Astrocyte of the spinal cord (primary cell): ENCODE measurements around the gene SHISA3.

Experiments
- DNase-seq: peaks from one replicate; pipeline ENCODE4 v3.0.0; 2011; ENCODE audit warnings: low read depth, low spot score
- H3K4me3 ChIP-seq: 2 replicates; pipeline ENCODE4 v1.5.1; 2011; ENCODE audit warnings: low read depth, mild to moderate bottlenecking, low read length, moderate library complexity
- in situ Hi-C: cut with HindIII; loops from 2 replicates; pipeline ENCODE4 v1.10.0; 2017; ENCODE audit warnings: low sequenced_read_pairs
- TF ChIP-seq, protein P1 (sequence below): IDR thresholded peaks from 2 replicates; pipeline ENCODE4 v1.5.1; 2012; ENCODE audit warnings: low read depth, mild to moderate bottlenecking, low read length, inconsistent platforms

Gene SHISA3

DNA sequence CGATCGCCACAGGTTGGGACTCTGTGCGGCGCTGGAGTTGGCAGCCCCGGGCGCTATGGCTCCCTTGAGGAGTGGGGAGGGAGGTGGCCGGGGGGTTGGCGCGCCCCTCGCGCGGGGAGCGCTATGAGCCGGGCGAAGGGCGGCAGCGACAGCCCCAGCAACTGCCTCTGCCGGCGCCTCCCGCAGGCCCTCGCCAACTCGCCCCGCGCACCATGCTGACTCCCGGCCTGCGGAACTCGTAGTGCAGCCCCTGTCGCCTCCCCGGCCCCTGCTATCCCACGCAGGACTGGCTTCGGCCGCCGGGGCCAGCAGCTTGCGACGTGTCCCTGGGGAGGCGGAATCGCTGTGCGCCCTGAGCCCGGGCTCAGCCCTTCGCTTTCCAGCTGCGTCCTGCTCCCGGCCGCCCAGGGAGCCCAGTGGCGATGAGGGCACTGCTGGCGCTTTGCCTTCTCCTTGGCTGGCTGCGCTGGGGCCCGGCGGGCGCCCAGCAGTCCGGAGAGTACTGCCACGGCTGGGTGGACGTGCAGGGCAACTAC is 415 bp downstream of the SHISA3 start:
- TF ChIP-seq, protein P1, sequence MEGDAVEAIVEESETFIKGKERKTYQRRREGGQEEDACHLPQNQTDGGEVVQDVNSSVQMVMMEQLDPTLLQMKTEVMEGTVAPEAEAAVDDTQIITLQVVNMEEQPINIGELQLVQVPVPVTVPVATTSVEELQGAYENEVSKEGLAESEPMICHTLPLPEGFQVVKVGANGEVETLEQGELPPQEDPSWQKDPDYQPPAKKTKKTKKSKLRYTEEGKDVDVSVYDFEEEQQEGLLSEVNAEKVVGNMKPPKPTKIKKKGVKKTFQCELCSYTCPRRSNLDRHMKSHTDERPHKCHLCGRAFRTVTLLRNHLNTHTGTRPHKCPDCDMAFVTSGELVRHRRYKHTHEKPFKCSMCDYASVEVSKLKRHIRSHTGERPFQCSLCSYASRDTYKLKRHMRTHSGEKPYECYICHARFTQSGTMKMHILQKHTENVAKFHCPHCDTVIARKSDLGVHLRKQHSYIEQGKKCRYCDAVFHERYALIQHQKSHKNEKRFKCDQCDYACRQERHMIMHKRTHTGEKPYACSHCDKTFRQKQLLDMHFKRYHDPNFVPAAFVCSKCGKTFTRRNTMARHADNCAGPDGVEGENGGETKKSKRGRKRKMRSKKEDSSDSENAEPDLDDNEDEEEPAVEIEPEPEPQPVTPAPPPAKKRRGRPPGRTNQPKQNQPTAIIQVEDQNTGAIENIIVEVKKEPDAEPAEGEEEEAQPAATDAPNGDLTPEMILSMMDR = no peak
- peak overlapping the region; percentile 43 for H3K4me3 ChIP-seq
- peak; percentile 40 for DNase-seq
- in situ Hi-C loops = no loop called here

DNA sequence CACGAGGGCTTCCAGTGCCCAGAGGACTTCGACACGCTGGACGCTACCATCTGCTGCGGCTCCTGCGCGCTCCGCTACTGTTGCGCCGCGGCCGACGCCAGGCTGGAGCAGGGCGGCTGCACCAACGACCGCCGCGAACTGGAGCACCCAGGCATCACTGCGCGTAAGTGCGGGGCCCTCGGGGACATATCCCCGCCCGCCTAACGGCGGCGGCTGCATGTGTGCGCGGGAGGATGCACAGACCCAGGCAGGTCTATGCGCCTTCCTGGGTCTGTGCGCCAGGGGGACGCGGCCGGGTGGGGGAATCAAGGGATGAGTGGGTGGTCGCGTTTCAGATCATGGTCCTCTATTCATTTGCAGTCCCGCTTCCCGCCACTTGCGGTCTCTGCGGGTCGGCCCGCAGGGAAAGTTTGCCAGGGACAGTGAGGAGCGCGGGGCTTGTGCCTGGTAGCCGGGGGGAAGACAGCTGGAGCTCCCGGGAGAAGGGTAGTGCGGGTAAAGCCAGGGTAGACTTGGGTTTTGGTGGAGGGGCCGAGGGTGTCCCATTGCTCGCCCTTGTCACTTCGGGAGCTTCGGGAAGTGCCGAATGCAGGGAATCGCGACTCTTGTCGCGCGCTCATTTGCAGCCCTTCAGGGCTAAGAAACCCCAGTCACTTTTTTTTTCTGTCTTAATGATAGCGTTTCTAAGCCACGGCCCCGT is 1.0 kb downstream of the SHISA3 start:
- in situ Hi-C loops = no loop called here
- TF ChIP-seq, protein P1 = no peak
- peak overlapping the region; percentile 43 for H3K4me3 ChIP-seq
- peak; percentile 13 for DNase-seq

DNA sequence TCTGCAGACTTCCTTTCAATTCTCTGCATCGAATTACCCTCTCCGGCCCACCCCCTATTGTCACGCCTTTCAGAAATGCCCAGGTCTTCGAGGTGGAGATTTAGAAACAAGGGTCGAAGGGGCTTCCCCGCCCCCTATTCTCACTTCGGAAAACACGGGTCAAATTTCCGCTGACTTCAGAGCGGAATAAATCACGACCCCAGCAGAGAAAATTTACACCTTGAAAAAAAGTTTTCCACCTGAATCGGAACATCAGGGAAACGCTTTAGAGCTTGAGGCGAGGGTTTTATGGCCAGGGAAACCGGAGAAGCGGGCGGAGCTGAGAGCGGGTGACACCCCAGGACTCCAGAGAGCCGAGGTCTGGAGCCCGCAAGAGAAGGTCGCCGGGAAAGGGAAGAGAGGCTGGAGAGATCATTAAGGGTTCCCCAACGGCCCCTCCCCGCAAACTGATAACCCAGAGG is 1.6 kb downstream of the SHISA3 start:
- DNase-seq = no peak
- TF ChIP-seq, protein P1 = no peak
- peak overlapping the region; percentile 43 for H3K4me3 ChIP-seq
- in situ Hi-C loops = no loop called here

DNA sequence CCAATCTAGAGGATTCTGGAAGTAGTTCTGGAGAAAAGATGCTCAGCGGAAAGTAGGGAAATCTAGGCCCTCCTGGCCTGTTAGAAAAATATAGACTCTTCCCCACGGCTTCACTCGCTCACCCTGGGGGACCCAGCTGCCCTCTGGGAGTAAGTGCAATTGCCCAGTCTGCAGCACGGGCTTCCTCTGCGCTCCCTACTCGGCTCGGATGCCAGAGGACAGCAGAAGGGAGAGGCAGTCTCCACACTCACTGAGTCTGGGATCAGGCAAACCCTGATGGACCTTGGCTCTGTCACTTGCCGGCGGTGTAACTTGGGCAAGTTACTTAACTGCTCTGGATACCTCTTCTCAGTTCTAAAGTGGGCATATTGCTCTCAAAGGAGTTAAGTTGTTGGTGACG is 2.1 kb downstream of the SHISA3 start:
- in situ Hi-C loops = no loop called here
- H3K4me3 ChIP-seq = no peak overlapping the region

DNA sequence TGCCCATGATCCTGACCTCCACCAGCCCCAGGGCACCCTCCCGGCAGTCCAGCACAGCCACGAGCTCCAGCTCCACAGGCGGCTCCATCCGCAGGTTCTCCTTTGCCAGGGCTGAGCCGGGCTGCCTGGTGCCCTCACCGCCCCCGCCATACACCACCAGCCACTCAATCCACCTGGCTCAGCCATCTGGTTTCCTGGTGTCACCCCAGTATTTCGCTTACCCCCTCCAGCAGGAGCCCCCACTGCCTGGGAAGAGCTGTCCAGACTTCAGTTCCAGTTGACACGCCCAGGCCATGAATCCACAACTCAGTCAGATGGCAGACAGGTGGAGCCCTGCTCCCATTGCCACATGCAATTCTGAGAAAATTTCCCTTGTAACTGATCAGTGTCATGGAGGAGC is 3.9 kb downstream of the SHISA3 start:
- DNase-seq = no peak
- TF ChIP-seq, protein P1 = no peak
- H3K4me3 ChIP-seq = no peak overlapping the region
- in situ Hi-C loops = no loop called here

More for the DNA sequence above, 2.1 kb downstream of the SHISA3 start:
- no peak for DNase-seq
- TF ChIP-seq, protein P1 = no peak

DNA sequence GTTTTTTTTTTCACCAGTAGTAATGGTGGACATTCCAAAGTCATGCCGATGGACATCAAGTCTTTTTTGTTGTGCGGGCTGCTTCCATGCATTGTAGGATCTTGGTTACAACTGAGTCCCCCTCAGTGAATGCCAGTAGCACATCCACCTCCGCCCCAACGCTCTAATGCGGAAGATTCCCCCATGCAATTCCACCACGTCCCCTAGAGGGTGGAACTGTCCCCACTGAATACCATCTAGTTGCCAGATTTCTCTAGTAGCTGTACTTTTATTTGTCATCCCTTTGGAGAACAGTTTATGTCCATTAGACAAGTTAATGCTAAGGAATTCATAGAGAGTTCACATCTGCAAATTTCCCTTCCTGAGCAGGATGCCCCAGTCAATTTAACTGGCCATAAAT is 6.7 kb downstream of the SHISA3 start:
- TF ChIP-seq, protein P1 = no peak
- in situ Hi-C loops = no loop called here
- no peak for DNase-seq
- no peak overlapping the region for H3K4me3 ChIP-seq
